Left lobe of liver (tissue), 2 donors: ENCODE measurements around the gene GPR161. TPM values are rescaled to one million over a fixed set of nuclear protein-coding genes. Genes with fewer than 3 reads are reported as not detected.

Experiments used
- ATAC-seq: fragments of 200-7000 bp; cut with Tn5 transposase; one replicate; pipeline ENCODE4 v1.9.1; 2020; ENCODE audit warnings: mild to moderate bottlenecking, moderate library complexity
- DNase-seq: peaks from one replicate; pipeline ENCODE4 v3.0.0-alpha.2; 2020; ENCODE audit warnings: low spot score
- total RNA-seq: library from RNA; stranded (reverse); gene quantifications from one replicate; pipeline ENCODE4 v1.2.1, GENCODE V29; 2021
- donor health status: DM: no; HTN: no; CAD: no; lungs with moderate emphysema.
- donor health status: DM: no; HTN: yes; CAD: no.

GPR161 gene
- total RNA-seq, 1 donor from 2014 or later: 0.38 TPM

DNA sequence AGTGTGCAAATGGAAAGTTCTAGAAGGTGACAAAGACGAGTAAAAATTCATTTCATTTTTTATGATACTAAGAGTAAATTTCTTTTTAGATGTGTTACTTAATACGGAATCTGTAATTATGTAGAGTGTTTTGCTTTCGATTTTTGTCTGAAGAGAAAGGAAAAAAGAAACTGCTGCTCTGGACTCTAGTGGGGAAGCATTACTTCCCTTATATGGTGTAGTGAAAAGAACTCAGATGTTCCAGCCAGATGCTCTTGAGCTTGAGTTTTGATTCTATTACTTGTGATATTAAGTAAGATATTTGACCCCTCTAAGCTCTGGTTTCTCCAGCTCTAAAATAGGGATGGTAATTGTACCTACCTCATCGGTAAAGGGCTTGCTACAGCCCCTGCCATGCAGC is 12.2 kb upstream of the GPR161 start:
- DNase-seq (no peak), ATAC-seq (no peak)

- DNase-seq: no peak
- no peak for ATAC-seq
Observed at GRCh38 chr1:168146626-168147025, 9.9 kb upstream of the GPR161 start.

DNA sequence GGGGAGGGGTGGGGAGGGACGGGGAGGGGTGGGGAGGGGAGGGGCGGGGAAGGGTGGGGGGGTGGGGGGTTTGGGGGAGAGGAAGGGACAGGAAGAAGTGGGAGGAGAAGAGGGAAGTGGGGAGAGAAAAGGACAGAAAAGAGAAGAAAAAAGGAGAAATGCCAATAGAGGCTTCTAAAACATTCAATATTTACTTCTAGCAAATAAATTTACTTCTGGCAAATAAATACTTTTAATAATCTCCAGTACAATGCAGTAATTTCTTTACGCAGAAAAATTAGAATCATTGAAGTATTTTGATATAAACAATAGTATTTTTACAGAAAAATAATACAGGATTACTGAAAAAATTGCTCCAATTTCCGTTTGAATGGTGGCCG is 9.4 kb upstream of the GPR161 start:
- DNase-seq (no peak), ATAC-seq (no peak)

GRCh38 chr1:168145184-168146159 is 8.7 kb upstream of the GPR161 start:
- peak; percentile 78 for DNase-seq
- ATAC-seq: peak; percentile 100

- ATAC-seq: no peak
- DNase-seq: no peak
Observed at GRCh38 chr1:168141871-168142385, 5.2 kb upstream of the GPR161 start.

DNA sequence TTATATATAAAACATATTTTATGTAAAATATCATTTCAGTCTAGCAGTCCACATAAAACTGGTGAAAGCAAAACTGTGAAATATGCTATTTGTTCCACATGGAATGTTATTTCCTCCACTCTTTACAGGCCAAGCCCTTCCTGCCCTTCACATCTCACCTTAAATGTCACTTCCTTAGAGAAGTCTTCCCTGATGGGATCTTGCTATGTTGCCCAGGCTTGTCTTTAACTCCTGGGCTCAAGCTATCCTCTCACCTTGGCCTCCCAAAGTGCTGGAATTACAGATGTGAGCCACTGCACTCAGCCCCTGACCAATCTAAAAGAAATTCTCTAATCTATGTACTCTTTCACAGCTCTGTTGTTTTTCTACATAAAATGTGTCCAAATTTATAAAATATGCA is 2.3 kb upstream of the GPR161 start:
- ATAC-seq (no peak), DNase-seq (no peak)

DNA sequence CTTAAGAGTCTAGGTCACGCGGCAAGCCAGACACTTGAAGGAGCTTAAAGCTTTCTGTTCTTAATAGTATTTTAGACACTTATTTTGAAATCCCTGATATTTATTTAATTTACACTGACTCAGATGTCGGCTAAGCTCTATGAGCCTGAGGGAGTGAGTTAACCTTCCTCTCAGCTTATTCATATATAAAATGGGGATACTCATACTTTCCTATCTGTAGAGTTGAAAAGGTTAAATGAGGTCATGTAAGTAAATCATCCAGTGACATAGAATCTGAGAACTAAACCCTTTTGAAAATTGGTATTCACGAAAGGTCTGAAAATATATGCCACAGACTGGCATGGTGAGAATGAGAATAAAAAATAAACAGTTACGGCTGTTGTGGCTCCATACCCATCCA is 1.4 kb upstream of the GPR161 start:
- ATAC-seq (no peak), DNase-seq (no peak)

DNA sequence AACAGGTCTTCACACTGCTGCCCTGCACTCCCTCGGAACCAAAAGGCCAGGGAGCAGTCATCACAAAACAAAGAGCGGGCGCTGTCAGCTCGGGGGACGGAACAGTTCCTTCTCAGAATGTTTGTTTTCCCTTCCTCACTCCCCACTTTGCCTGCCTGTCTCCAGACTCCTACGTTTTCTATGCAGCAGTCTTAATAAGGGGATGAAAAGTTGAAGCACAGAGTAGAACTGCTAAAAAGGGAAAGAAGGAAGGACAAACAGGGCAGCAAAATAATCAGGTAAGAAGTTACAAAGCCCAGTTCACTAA is 738 bp upstream of the GPR161 start:
- ATAC-seq (no peak), DNase-seq (no peak)

GRCh38 chr1:168135921-168136708 is 615 bp downstream of the GPR161 start:
- DNase-seq: no peak
- peak; percentile 45 for ATAC-seq

DNA sequence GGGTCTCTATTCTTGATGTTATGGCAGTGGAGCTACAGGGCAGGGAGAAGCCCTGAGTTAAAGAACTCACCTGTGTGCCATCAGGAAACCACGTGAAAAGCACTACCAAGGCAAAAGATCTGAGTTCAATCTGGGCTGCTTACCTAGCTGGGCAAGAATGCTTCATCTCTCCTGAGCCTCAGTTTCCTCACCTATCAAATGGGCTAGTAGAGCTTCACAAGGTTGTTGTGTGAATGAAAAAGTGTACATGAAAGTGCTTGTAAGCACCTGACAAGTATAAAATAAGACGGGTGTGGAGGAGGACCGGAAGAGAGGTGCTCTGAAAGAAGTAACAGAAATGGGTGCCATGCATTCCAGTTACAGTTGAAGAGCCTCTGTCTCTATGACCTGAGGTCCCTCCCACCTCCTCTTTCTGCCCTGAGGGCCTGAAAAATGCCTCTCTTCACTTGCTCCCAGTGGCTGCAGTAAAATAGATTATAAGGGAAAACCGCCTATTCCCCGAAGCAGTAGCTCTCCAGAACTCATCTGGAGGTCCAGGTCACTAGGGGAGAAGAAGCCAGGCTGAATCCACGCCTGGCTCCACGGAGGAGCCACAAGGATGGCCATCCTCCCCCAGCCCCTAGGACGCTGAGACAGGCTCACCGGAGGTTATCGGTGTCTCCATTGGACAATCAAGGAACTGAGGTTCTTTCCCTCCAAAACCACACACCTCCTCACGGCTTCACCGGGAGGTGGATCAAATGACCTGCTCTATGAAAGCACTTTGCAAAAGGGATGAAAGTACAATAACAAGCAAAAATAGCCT is 1.4 kb downstream of the GPR161 start:
- DNase-seq (no peak), ATAC-seq (no peak)

- no peak for DNase-seq
Observed at GRCh38 chr1:168134642-168135041, 2.1 kb downstream of the GPR161 start.

DNA sequence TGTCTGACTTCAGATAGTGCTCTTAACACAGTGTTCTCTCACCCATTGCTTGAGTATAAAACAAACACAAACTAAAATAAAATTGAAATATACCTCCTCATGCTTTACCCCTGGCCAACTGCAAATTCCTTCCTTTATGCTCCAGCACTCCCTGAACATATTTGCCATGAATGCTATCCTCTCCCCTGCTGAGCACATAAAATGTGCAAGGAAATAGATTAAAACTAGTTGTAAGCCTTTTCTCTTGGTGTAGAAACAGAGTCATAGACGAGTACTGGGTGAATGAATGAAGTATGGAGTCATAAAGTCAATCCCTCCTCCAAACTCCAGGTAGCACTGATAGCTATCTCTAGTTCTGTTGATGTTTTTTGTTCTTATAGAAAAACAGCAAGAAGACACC is 2.6 kb downstream of the GPR161 start:
- ATAC-seq: no peak
- DNase-seq: no peak

More at GRCh38 chr1:168134642-168135041, 2.1 kb downstream of the GPR161 start:
- ATAC-seq: no peak

DNA sequence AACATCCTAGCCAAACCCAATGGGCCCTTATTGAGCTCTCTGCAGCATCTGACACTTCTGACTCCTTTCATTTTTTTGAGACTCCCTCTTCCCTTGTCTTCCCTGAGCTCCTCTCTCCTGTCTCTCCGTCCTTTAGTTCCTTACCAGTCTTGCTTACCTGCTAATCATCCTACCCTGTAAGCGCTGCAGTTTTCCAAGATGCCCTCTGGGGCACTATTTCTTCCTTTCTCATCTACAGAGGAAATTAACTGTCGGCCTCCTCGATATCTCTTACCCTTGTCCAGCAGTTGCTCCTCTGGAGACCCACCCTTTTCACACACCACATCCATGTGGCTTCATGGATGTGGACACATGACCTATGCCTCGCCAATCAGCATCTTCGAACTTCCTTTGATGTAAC is 6.8 kb downstream of the GPR161 start:
- DNase-seq (no peak), ATAC-seq (no peak)

DNA sequence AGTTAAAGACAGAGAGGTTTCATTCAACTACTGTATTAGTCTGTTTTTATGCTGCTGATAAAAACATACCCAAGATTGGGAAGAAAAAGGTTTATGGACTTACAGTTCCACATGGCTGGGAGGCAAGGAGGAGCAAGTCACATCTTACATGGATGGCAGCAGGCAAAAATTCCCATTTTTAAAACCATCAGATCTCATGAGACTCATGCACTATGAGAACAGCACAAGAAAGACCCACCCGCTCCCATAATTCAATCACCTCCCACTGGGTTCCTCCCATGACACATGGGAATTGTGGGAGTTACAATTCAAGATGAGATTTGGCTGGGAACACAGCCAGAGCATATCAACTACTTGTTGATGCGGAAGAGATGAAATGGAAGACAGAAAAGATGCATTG is 9.2 kb downstream of the GPR161 start:
- no peak for ATAC-seq
- DNase-seq: no peak

- ATAC-seq (no peak), DNase-seq (no peak)
Observed at GRCh38 chr1:168125051-168125450, 11.7 kb downstream of the GPR161 start.

GRCh38 chr1:168121401-168122011 is 15.2 kb downstream of the GPR161 start:
- ATAC-seq (peak; percentile 29), DNase-seq (no peak)

GRCh38 chr1:168119750-168120149 is 17.0 kb downstream of the GPR161 start:
- DNase-seq (no peak), ATAC-seq (no peak)

DNA sequence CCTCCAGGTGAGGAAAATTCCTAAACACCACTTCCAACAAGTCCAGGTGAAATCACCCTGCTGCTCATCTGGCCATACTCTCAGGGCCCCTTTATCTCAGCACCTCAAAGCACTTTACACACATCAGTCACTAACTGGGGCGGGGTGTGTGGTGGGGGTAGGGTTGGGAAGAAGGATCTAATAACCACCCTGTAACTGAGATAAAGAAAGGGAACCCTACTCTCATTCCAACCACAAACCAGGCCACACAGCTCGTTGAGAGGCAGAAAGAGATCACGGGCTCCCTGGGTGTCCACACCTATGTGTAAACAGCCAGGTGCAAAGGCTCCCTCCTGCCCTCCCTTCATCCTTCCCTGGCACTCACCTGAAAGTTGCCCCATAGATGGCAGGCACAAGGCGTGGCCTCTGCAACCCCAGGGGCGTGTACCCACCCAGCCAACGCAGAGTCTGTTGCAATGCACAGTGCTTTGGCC is 20.4 kb downstream of the GPR161 start:
- no peak for ATAC-seq
- DNase-seq: no peak

DNA sequence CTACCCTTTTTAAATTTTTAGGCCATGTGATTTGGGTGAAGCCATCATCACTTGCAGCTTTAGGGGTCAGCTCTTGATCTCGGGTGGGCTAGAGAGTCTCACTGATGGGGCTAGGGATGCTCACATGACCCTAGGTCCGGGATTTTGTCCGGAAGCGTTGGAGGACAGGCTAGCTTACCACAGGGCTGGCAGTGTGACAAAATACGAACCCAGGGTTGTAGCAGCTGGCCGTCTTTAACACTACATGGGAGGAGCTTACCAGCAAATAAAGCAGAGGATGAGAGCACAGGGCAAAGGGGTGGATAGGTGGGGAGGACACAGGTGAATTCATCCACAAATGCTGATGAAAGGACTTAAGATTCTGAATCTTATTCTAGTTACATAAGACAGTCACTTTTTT is 21.9 kb downstream of the GPR161 start:
- no peak for ATAC-seq
- no peak for DNase-seq

DNA sequence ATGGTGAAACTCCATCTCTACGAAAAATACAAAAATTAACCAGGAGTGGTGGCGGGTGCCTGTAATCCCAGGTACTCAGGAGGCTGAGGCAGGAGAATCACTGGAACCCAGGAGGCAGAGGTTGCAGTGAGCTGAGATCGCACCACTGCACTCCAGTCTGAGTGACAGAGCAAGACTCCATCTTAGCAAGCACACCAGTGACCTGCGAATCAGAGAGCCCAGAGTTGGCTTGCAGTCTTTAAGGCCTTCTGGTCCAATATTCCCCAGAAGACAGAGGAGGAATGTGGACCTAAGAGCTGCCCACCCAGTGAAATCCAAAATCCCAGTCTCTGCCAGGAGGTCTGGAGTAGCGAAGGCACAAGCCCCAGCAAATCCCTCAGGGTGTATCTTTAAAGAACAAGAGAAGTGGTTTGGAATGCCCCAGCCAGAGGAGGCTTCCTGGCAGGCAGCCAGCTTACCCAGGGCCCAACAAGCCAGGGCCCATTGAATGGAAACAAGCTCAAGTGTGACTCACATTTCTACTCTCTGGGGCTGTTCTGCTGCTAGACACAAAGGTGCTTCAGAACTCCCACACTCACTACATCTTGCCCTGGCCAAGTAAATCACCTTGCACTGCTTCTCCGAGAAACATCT is 23.9 kb downstream of the GPR161 start:
- ATAC-seq: no peak
- no peak for DNase-seq
